ENCODE results near the gene JAKMIP1. TPM values are rescaled to one million over a fixed set of nuclear protein-coding genes. Genes with fewer than 3 reads are reported as not detected.
"Not testable (repeated sequence)": the region's sequence is repeated elsewhere in the genome, so short reads cannot be mapped to it uniquely, and the experiment has no call there.

Gene JAKMIP1
- total and polyA plus RNA-seq, 4 donors = 0.08 to 0.46 (median 0.22) TPM

DNA sequence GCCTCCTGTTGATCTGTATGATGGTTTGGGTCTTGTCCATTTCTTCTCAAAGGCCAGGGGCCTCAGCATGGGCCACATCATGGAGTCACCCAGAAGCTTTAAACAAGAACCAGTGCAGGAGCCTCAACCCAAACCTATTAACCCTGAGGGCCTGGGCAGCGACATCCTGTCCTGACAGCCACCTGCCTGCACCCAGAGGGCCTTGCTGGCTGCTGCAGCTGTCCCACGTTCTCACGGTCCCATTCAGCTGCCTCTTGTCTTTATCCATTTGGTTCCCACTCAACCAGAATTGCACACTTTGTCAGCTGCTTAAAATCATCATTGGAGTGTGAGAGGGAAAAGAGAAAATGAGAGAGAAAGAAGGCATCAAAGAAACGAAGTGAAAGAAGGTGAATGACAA is 203.7 kb downstream of the JAKMIP1 start:
- ATAC-seq (ENCODE audit: insufficient read depth, low FRiP score) (no peak), DNase-seq (no peak)
- Histone ChIP-seq H3K4me3 (no peak overlapping the region), H3K27me3 (ENCODE audit: control insufficient read depth in 3 of 3, insufficient read depth in 3 of 3, low read length in 2 of 3) (peaks cover 0 to 6% (median 0%) of the 10 kb centered on the region in 3 donors), H3K36me3 (ENCODE audit: control insufficient read depth in 4 of 4, insufficient read depth in 4 of 4, low read length in 4 of 4) (no peaks in the 10 kb centered on the region), H3K9ac (ENCODE audit: insufficient read depth in 1 of 2, low read length in 2 of 2) (no peak overlapping the region), H3K9me3 (ENCODE audit: control insufficient read depth in 4 of 4, insufficient read depth in 3 of 4, low read length in 3 of 4) (no peaks in the 10 kb centered on the region), H3K27ac (ENCODE audit: low read depth in 1 of 2, low read length in 1 of 2) (no peak overlapping the region), H3K4me1 (ENCODE audit: control insufficient read depth in 5 of 5, insufficient read depth in 5 of 5, low read length in 5 of 5) (no peaks in the 10 kb centered on the region)
- WGBS, 2 donors = 59 to 65% methylated on average over 4 of the region's 4 CpGs
- TF ChIP-seq CTCF (IDR thresholded peaks at IDR 0.05; ENCODE audit: control extremely low read depth, extremely low read depth) = no peak

DNA sequence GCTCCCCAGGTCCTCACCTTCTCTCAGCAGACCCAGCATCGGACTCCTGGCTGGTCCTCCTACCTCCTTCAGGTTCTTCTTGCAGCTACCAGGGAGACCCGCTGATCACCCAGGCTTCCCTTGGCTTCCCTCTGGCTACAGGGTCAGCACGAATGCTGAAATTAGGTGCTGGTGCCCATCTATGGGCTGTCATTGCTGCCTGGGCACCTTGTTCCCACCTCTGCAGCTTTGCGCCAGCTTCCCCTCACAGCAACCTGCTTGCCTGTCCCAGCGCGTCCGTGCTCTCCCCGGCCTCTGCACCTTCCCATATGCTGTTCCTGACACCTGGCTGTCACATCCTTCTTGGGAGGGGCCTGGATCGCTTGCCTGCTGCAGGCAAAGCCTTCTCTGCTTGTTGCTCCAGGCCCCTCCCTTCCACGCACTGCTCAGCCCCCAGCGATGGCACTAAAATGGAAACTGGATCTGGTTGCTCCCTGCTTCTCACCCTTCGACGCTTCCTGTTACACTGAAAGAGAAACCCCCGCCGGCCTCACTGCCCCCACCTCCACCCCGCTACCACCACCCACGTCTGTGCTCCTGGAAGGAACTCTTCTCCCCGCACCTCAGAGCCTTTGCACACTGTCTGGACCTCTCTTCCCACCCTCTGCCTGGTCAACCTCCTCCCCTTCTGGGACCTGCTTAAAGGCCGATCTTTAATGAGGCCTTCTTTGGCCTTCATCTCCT is 204.3 kb downstream of the JAKMIP1 start:
- no peaks in the 10 kb centered on the region for H3K9me3 ChIP-seq (ENCODE audit: control insufficient read depth in 4 of 4, insufficient read depth in 3 of 4, low read length in 3 of 4)
- DNase-seq = no peak
- no peak for TF ChIP-seq CTCF (IDR thresholded peaks at IDR 0.05; ENCODE audit: control extremely low read depth, extremely low read depth)
- ATAC-seq (ENCODE audit: insufficient read depth, low FRiP score) = no peak
- H3K4me1 ChIP-seq (ENCODE audit: control insufficient read depth in 5 of 5, insufficient read depth in 5 of 5, low read length in 5 of 5) = no peaks in the 10 kb centered on the region
- 51 to 54% methylated on average over 19 of the region's 19 CpGs for WGBS, 2 donors
- no peak overlapping the region for H3K27ac ChIP-seq (ENCODE audit: low read depth in 1 of 2, low read length in 1 of 2)
- H3K27me3 ChIP-seq (ENCODE audit: control insufficient read depth in 3 of 3, insufficient read depth in 3 of 3, low read length in 2 of 3) = peaks cover 0 to 6% (median 0%) of the 10 kb centered on the region in 3 donors
- H3K4me3 ChIP-seq = no peak overlapping the region
- no peaks in the 10 kb centered on the region for H3K36me3 ChIP-seq (ENCODE audit: control insufficient read depth in 4 of 4, insufficient read depth in 4 of 4, low read length in 4 of 4)
- H3K9ac ChIP-seq (ENCODE audit: insufficient read depth in 1 of 2, low read length in 2 of 2) = no peak overlapping the region

GRCh38 chr4:5993876-5994811 is 206.2 kb downstream of the JAKMIP1 start:
- no peaks in the 10 kb centered on the region for H3K9me3 ChIP-seq (ENCODE audit: control insufficient read depth in 4 of 4, insufficient read depth in 3 of 4, low read length in 3 of 4)
- H3K36me3 ChIP-seq (ENCODE audit: control insufficient read depth in 4 of 4, insufficient read depth in 4 of 4, low read length in 4 of 4) = no peaks in the 10 kb centered on the region
- TF ChIP-seq CTCF (IDR thresholded peaks at IDR 0.05; ENCODE audit: control extremely low read depth, extremely low read depth) = no peak
- no peaks in the 10 kb centered on the region for H3K4me1 ChIP-seq (ENCODE audit: control insufficient read depth in 5 of 5, insufficient read depth in 5 of 5, low read length in 5 of 5)
- H3K27ac ChIP-seq (ENCODE audit: low read depth in 1 of 2, low read length in 1 of 2) = no peak overlapping the region
- ATAC-seq (ENCODE audit: insufficient read depth, low FRiP score) (no peak), DNase-seq (no peak)
- WGBS, 2 donors = 81 to 86% methylated on average over 23 of the region's 23 CpGs
- no peak overlapping the region for H3K9ac ChIP-seq (ENCODE audit: insufficient read depth in 1 of 2, low read length in 2 of 2)
- H3K27me3 ChIP-seq (ENCODE audit: control insufficient read depth in 3 of 3, insufficient read depth in 3 of 3, low read length in 2 of 3) = peaks cover 0 to 14% (median 2%) of the 10 kb centered on the region in 3 donors
- no peak overlapping the region for H3K4me3 ChIP-seq

GRCh38 chr4:5993346-5993745 is 207.0 kb downstream of the JAKMIP1 start:
- DNase-seq; H3K9me3 ChIP-seq (ENCODE audit: control insufficient read depth in 4 of 4, insufficient read depth in 3 of 4, low read length in 3 of 4); H3K27ac ChIP-seq (ENCODE audit: low read depth in 1 of 2, low read length in 1 of 2); H3K36me3 ChIP-seq (ENCODE audit: control insufficient read depth in 4 of 4, insufficient read depth in 4 of 4, low read length in 4 of 4); H3K4me1 ChIP-seq (ENCODE audit: control insufficient read depth in 5 of 5, insufficient read depth in 5 of 5, low read length in 5 of 5); H3K4me3 ChIP-seq; H3K9ac ChIP-seq (ENCODE audit: insufficient read depth in 1 of 2, low read length in 2 of 2); ATAC-seq (ENCODE audit: insufficient read depth, low FRiP score): not testable (repeated sequence)
- 82 to 88% methylated on average over 9 of the region's 9 CpGs for WGBS, 2 donors
- H3K27me3 ChIP-seq (ENCODE audit: control insufficient read depth in 3 of 3, insufficient read depth in 3 of 3, low read length in 2 of 3) = peaks cover 0 to 14% (median 2%) of the 10 kb centered on the region in 3 donors
